Esophagus muscularis mucosa (tissue), 4 donors: ENCODE data around the gene CLNK. TPM values are rescaled to one million over a fixed set of nuclear protein-coding genes. Genes with fewer than 3 reads are reported as not detected.

ENCODE experiments used
- DNase-seq: peaks from one replicate; pipeline ENCODE4 v3.0.0-alpha.2; 2017; ENCODE audit errors: extremely low spot score
- H3K27ac ChIP-seq, 4 donors: fragments of 200-600 bp; sonication (generic); replicated peaks in 1 of 4; 1 replicate in 3 of 4; 2 replicates in 1 of 4; pipeline ENCODE4 v1.5.1; 2016 to 2019; ENCODE audit warnings: mild to moderate bottlenecking in 1 of 4
- H3K27me3 ChIP-seq, 4 donors: fragments of 200-600 bp; sonication (generic); one replicate each; pipeline versions ENCODE4 v1.5.1 to v1.6.0; 2016 to 2019
- H3K36me3 ChIP-seq, 4 donors: fragments of 200-600 bp; sonication (generic); one replicate each; pipeline ENCODE4 v1.5.1; 2016 to 2019
- H3K4me1 ChIP-seq, 4 donors: fragments of 200-600 bp; sonication (generic); one replicate each; pipeline ENCODE4 v1.5.1; 2016 to 2019
- H3K4me3 ChIP-seq, 4 donors: fragments of 200-600 bp; sonication (generic); 1 replicate in 2 of 4; 2 replicates in 2 of 4; pipeline ENCODE4 v1.5.1; 2016 to 2019; ENCODE audit warnings: mild to moderate bottlenecking in 4 of 4, moderate library complexity in 1 of 4
- H3K9me3 ChIP-seq, 4 donors: fragments of 200-600 bp; sonication (generic); 1 replicate in 3 of 4; 2 replicates in 1 of 4; pipeline ENCODE4 v1.5.1; 2016 to 2019
- EP300 ChIP-seq: sonication (generic); formaldehyde crosslinking; IDR thresholded peaks from one replicate; pipeline ENCODE4 v1.6.1; 2017; ENCODE audit warnings: antibody characterized with exemption
- POLR2A ChIP-seq: fragments of 450-650 bp; IDR thresholded peaks from one replicate; pipeline ENCODE4 v1.6.1; 2017; ENCODE audit warnings: antibody characterized with exemption, moderate library complexity, mild to moderate bottlenecking, low read depth
- POLR2AphosphoS5 ChIP-seq, 2 donors: sonication (generic); formaldehyde crosslinking; IDR thresholded peaks; one replicate each; pipeline ENCODE4 v1.6.1; 2017; ENCODE audit warnings: antibody characterized with exemption in 2 of 2
- WGBS: methylation state at CpG from one replicate; pipeline ENCODE4 v1.1.5; 2018; 5-methylcytosine and 5-hydroxymethylcytosine counted together
- intact Hi-C: fragments of 100-400 bp; cut with DNase I; formaldehyde crosslinking; loops from one replicate; pipeline ENCODE4 v1.15.1; 2023
- total RNA-seq, 4 donors: library from RNA; depleted of rRNA; stranded (reverse); fragments of >200 nt; gene quantifications; one replicate each; pipeline versions ENCODE4 v1.1.0 to v1.2.1, GENCODE V29; 2016
- TF ChIP-seq, protein P1 (sequence below), 3 experiments: fragments of 200-600 bp in 2 of 3; fragments of 450-650 bp in 1 of 3; sonication (generic) in 2 of 3; IDR thresholded peaks; one replicate each; pipeline ENCODE4 v1.5.1; 2017 to 2019; ENCODE audit warnings: antibody characterized with exemption in 3 of 3, mild to moderate bottlenecking in 2 of 3, moderate library complexity in 1 of 3

CLNK gene
- total RNA-seq, 4 donors from 2014 or later, result not detected

DNA sequence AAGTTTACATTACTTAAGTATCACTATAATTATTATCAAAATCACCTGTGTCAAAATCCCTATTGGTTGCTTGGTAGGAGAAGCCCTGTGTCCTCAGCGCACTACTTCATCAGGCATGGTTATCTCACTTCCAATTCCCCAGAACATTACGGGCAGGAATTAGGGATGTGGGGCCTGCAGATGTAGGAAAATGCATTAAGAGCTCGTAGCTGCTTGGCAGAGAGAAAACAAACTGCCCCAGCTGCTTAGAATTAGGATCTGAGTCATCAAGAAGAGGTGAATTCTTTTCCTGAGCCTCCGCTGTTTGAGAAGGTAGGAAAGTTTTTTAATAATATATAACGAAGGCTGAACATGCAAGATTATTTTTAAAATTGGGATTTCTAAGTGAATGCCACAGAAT, 31.1 kb upstream of the CLNK start:
- Histone ChIP-seq H3K27me3 (no peaks in the 10 kb centered on the region), H3K4me1 (peaks cover 0 to 12% (median 7%) of the 10 kb centered on the region in 4 donors), H3K4me3 (no peak overlapping the region), H3K36me3 (no peaks in the 10 kb centered on the region), H3K9me3 (peaks cover 0 to 11% (median 6%) of the 10 kb centered on the region in 4 donors), H3K27ac (no peak overlapping the region)
- TF ChIP-seq, protein P1, sequence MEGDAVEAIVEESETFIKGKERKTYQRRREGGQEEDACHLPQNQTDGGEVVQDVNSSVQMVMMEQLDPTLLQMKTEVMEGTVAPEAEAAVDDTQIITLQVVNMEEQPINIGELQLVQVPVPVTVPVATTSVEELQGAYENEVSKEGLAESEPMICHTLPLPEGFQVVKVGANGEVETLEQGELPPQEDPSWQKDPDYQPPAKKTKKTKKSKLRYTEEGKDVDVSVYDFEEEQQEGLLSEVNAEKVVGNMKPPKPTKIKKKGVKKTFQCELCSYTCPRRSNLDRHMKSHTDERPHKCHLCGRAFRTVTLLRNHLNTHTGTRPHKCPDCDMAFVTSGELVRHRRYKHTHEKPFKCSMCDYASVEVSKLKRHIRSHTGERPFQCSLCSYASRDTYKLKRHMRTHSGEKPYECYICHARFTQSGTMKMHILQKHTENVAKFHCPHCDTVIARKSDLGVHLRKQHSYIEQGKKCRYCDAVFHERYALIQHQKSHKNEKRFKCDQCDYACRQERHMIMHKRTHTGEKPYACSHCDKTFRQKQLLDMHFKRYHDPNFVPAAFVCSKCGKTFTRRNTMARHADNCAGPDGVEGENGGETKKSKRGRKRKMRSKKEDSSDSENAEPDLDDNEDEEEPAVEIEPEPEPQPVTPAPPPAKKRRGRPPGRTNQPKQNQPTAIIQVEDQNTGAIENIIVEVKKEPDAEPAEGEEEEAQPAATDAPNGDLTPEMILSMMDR (IDR thresholded peaks at IDR 0.05), result no peak
- TF ChIP-seq EP300, result no peak
- TF ChIP-seq POLR2A, result no peak
- no peak for TF ChIP-seq POLR2AphosphoS5 (IDR thresholded peaks at IDR 0.05)
- WGBS, result 45% methylated on average over 5 of the region's 5 CpGs
- no peak for DNase-seq
- intact Hi-C loops, result no loop called here

DNA sequence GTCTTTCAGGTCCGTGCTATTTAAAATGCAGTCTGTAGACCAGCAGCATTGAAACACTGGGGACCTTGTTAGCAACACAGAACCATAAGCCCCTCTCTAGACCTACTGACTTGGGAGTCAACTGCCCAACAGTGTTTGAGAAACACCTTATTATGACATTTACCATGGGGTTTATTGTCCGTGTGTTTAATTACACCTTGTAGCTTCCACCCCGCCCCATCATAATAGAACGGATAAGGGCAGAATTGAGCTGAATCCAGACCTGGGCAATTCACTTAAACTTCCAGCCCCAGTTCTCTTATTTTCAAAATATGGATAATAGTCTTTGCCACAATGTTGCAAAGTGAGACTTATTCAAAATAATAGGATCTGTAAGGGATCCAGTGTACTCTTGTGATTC, 30.6 kb upstream of the CLNK start:
- TF ChIP-seq POLR2A, result no peak
- TF ChIP-seq EP300, result no peak
- no peak for TF ChIP-seq POLR2AphosphoS5 (IDR thresholded peaks at IDR 0.05)
- TF ChIP-seq, protein P1 (IDR thresholded peaks at IDR 0.05), result no peak
- Histone ChIP-seq H3K36me3 (no peaks in the 10 kb centered on the region), H3K9me3 (peaks cover 0 to 11% (median 6%) of the 10 kb centered on the region in 4 donors), H3K4me3 (no peak overlapping the region), H3K4me1 (peaks cover 0 to 12% (median 9%) of the 10 kb centered on the region in 4 donors), H3K27me3 (no peaks in the 10 kb centered on the region), H3K27ac (no peak overlapping the region)
- WGBS, result 73% methylated on average over 4 of the region's 4 CpGs
- no peak for DNase-seq
- intact Hi-C loops, result no loop called here

DNA sequence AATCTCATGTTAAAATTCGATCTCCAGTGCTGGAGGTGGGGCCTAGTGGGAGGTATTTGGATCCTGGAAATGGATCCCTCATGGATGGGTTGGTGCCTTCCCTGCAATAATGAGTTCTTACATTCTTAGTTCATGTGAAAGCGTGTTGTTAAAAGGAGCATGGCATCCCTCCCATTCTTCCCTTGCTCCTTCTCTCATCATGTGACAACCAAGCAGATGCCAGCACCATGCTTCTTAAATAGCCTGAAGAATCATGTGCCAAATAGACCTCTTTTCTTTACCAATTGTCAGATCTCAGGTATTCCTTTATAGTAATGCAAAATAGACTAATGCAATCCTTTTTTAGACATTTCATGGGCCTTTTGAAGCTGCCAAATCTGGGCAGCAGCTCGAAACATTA, 29.0 kb upstream of the CLNK start:
- Histone ChIP-seq H3K4me3 (no peak overlapping the region), H3K9me3 (peaks cover 0 to 11% (median 6%) of the 10 kb centered on the region in 4 donors), H3K27ac (no peak overlapping the region), H3K36me3 (no peaks in the 10 kb centered on the region), H3K4me1 (peaks cover 0 to 12% (median 9%) of the 10 kb centered on the region in 4 donors), H3K27me3 (no peaks in the 10 kb centered on the region)
- TF ChIP-seq, protein P1 (IDR thresholded peaks at IDR 0.05), result no peak
- TF ChIP-seq POLR2AphosphoS5 (IDR thresholded peaks at IDR 0.05), result no peak
- TF ChIP-seq EP300, result no peak
- TF ChIP-seq POLR2A, result no peak
- intact Hi-C loops, result no loop called here
- no peak for DNase-seq
- WGBS, result 87% methylated on average over 3 of the region's 3 CpGs

DNA sequence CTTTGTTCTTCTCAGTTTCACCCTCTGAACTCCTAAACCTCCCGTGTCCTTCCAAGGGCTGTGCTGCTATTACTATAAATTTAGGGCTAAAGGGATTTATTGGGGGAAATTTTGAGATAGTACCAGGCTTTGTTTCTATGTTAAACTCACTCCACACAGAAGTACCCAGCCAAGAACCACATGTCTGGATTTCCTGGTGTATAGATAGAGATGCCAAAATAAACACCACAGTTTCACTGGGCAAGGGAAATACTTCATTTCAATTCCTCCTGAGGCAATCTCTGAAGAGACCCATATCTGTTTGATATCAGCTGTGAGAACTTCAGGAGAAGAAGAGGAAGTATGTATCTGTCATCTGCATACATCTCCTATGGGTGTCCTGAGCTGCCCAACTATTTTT, 21.7 kb upstream of the CLNK start:
- no peak for DNase-seq
- TF ChIP-seq, protein P1 (IDR thresholded peaks at IDR 0.05), result no peak
- no peak for TF ChIP-seq EP300
- no peak for TF ChIP-seq POLR2A
- TF ChIP-seq POLR2AphosphoS5 (IDR thresholded peaks at IDR 0.05), result no peak
- no peaks in the 10 kb centered on the region for H3K27me3 ChIP-seq
- H3K4me1 ChIP-seq, result peaks cover 0 to 10% (median 3%) of the 10 kb centered on the region in 4 donors
- no peaks in the 10 kb centered on the region for H3K36me3 ChIP-seq
- no peak overlapping the region for H3K4me3 ChIP-seq
- 70% methylated on average over 1 of the region's 1 CpG for WGBS
- H3K9me3 ChIP-seq, result no peaks in the 10 kb centered on the region
- H3K27ac ChIP-seq, result no peak overlapping the region
- intact Hi-C loops, result no loop called here

DNA sequence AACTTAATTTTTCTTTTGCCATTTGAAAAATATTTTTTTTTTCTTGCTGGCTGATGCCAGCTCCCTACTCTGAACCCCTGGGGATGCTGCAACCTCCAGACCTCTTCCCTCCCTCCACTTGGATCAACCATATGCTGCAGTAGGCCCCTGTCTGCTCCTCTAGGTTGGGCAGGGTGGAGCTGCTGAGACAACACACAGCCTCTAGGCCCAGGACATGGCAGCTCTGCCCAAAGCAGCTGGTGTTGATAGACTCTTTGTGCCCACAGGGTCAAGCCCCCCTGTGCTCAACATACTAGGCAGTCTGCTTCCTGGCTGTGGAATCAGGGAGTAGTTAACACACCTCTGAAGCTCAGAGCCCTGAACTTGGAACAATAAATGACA, 19.9 kb upstream of the CLNK start:
- Histone ChIP-seq H3K4me3 (no peak overlapping the region), H3K27ac (no peak overlapping the region), H3K36me3 (no peaks in the 10 kb centered on the region), H3K27me3 (no peaks in the 10 kb centered on the region), H3K4me1 (no peaks in the 10 kb centered on the region), H3K9me3 (no peaks in the 10 kb centered on the region)
- intact Hi-C loops, result no loop called here
- TF ChIP-seq POLR2AphosphoS5 (IDR thresholded peaks at IDR 0.05) (no peak), POLR2A (no peak), EP300 (no peak)
- TF ChIP-seq, protein P1 (IDR thresholded peaks at IDR 0.05), result no peak
- DNase-seq, result no peak
